DLD1 (cell line): ENCODE measurements around the gene DOCK2.

Source experiments
- in situ Hi-C: cut with HindIII; loops from 2 replicates; pipeline ENCODE4 v1.10.0; 2017; ENCODE audit warnings: low sequenced_read_pairs

The DOCK2 gene

DNA sequence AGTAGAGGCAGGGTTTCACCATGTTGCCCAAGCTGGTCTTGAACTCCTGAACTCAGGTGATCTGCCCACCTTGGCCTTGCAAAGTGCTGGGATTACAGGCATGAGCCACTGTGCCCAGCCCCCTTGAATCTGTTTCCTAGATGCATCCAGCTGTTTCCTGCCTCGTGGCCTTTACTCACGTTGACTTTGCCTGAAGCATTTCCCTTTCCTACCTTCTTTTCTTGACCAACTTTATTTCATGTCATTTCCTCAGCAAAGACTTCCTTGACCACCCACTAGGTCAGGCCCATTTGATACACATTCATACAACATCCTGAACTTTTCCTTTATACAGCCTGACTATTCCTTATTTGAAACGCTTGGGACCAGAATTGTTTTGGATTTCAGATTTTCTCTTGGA, 51.0 kb downstream of the DOCK2 start:
- in situ Hi-C loops = no loop called here

- in situ Hi-C loops = no loop called here
Observed at GRCh38 chr5:169691471-169691870, 54.4 kb downstream of the DOCK2 start.

DNA sequence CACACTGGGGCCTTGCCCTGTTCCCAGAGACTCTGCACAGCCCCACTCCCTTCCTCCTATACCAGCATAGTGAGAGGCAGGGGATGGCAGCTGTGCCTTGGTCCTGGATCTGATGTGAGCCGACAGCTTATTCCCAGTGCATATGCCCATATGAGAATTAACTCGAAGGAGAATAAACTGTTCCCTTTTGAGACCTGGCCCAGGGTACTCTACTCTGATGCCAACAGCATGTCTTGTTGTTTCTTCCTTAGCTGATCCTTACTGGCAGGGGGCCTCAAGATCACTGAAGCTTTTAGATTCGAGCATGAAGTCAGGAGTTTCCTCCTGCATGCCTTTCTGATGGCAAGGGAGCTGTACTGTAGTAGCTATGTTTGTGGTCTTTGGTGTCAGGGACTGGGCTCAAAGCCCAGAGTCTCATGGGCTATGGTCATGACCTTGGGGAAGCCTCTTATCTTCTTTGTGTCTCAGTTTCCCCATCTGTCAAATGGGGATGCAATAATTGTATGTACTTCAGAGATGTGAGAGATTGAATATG, 57.1 kb downstream of the DOCK2 start:
- in situ Hi-C loops = no loop called here

- in situ Hi-C loops = no loop called here
Observed at GRCh38 chr5:169695025-169695625, 58.0 kb downstream of the DOCK2 start.

- in situ Hi-C loops = no loop called here
Observed at GRCh38 chr5:169695919-169696490, 58.9 kb downstream of the DOCK2 start.

DNA sequence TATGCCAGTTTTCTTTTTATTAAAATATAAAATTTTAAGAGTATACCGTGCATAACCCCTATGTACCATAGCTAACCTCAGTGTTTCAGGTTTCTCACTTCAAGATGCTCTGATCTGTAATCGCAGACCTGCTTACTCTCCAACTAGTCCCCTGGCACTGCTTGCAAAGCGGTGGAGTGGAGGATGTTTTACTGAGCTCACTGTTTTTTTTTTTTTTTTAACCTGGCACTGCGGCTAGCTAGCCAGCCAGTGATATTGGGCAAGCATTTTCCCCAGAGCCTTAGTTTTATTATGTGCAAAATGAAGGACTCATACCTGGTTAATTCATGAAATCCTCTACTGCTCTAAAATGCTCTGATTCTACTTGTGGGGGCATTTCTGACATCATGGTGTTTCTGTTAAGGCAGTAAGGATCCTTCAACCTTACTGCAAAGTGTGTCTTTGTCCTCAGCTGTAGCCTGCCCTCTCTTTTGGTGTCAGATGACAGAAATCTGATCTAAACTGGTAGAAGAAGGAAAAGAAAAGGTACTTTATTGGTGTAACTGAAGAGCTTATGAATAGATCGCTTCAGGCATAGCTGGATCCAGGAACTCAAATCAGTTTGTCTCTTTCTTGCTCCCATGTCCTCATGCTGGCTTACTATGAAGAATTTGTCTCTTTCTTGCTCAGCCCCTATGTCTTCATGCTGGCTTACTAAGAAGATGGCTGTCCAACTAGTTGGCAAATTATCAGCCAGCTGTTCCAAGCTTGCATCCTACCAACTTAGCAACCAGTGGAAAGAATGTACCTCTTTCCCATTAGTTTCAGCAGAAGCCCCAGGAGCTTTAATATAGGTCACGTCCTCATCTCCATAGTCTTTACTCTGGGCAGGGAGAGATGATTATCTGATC, 59.8 kb downstream of the DOCK2 start:
- in situ Hi-C loops = no loop called here

DNA sequence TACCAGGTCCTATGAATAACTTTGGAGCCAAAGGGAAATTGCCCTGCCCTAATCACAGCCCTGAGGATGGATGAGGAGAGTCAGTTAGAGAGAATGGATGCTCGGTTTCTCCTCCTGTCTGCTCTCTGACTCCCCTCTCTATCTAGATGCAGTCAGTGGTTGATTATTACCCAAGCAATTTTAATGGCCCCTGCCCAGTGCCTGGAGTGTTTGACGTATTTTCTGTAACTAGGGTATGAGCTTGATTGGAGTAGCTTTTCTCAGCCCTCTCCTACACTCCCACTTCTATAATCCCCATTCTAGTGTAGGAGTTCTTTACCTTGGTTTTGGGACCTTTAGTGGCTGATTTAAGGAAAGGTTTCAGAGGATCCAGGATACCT, 60.4 kb downstream of the DOCK2 start:
- in situ Hi-C loops = no loop called here

- in situ Hi-C loops = no loop called here
Observed at GRCh38 chr5:169697976-169698375, 60.9 kb downstream of the DOCK2 start.

GRCh38 chr5:169700611-169701010, 63.5 kb downstream of the DOCK2 start:
- in situ Hi-C loops = no loop called here

DNA sequence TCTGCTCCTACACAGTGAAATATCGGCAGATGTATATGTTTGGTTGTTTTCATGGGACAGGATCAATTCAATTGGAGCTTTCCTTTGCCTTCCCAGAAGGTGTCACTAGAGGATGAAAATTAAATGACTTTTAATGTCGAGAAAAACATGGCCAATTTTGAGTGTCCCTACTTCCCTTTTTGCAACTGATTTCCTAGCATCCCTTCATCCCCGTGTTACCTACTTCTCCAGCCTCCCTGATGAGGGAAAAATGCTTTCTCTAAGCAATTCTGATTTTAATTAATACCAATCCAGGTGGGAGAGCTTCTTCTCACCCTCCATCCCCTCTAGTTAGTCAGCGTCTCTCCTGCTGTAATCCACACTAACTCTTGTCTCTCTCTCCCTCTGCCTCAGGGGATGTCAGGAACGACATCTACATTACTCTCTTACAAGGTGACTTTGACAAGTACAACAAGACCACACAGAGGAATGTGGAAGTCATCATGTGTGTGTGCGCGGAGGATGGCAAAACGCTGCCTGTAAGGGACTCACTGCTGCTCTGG, 64.9 kb downstream of the DOCK2 start:
- in situ Hi-C loops = no loop called here

DNA sequence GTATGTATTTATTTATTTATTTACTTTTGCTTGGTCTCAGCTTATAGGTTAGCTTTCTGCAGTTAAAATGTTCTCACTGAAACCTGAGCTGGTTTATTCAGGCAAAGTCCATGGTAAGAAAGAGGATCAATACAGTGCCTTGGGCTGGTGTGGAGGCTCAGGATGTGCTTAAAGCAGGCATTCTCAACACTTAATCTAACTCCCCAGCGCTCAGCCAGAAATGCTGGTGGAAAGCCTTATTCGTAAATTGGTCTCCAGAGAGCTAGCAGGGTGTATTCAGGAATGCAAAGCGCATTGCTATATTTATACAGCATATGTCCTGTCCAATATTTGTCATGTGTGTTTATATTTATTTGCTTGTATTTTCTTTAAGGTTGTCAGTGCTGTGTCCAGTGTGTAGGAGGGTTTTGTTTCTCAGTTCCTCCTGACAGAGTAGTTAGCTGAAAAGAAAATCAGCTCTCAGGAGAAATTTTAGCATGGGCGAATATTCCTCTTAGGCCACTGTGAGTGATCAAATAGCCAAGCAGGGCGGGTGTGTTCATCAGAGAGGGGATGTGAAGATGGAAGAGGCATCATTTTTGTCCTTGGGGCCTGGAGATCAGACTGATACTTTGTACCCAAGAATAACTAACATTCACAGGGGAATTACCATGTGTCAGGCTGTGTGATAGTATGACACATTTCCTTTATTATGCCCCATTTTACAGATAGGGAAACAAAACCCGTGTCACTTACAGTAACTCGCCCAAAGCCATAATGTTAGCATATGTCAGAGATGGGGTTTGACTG, 65.8 kb downstream of the DOCK2 start:
- in situ Hi-C loops = no loop called here

- in situ Hi-C loops = no loop called here
Observed at GRCh38 chr5:169703813-169704212, 66.7 kb downstream of the DOCK2 start.

DNA sequence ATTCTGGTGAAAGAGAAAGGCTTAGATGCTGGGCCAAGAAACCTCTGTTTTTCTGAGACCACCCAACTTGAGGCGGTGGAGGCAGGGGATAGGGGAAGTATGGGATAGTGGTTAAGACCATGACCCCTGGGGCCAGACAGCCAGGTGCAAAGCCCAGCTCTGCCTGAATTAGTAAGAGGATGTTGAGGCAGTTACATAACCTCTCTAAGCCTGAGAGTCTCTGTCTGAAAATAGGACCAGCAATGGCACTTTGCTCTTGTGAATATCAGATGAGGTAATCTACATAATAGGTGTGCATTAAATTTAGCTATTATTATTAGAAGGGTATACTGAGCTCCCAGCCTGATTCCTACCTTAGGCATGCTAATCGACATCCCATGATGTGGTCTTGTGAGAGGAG, 68.2 kb downstream of the DOCK2 start:
- in situ Hi-C loops = no loop called here

- in situ Hi-C loops = no loop called here
Observed at GRCh38 chr5:169706071-169706470, 69.0 kb downstream of the DOCK2 start.

DNA sequence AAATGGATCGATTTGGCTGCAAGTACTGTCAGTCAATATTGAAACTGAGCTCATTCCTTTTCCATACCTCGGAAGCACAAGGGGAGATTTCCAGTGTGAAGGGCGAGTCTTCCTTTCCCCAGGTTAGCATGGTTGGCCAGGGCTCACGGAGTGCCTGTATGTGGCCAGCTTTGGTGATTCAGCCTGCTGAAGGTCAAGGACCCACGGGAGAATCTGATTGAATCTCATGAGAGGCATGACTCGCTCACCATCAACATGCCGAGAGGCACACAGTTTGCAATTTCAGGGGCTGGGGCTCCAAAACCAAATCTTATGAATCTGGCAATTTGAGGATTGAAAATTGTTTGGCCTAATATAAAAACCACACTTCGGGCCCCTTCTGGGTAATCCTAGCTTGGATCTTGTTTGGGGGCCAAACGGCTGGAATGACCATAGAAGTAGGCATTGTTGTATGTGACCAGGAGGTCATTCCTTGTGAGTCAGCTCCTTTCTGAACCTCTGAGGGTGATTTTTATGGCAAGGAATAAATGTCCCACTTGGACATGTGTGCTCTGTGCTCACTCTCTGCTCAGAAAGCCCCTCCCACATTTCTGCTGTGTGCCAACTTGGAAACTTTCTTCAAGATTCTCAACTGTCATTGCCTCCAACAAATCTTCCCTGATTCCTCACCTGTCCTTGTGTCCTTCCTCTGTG, 69.8 kb downstream of the DOCK2 start:
- in situ Hi-C loops = no loop called here

GRCh38 chr5:169707686-169708085, 70.6 kb downstream of the DOCK2 start:
- in situ Hi-C loops = no loop called here

DNA sequence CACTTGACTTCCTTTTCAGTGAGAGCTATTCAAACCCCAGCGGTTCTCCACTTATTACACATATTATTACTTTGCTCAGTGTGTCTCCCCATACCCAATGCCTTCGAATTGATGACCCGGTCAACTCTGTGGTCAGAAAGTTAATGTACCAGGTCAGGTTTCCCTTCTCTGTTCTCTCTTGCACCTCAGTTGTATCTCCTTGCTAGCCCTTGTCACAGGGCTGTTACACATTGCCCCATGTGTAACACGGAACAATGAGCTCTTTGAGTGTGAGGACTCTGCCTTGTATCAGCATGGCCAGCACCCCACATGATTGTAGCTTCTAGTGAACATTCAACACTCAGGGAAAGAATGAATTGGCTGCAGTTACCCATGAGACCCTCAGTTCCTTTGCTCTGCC, 73.6 kb downstream of the DOCK2 start:
- in situ Hi-C loops = no loop called here

DNA sequence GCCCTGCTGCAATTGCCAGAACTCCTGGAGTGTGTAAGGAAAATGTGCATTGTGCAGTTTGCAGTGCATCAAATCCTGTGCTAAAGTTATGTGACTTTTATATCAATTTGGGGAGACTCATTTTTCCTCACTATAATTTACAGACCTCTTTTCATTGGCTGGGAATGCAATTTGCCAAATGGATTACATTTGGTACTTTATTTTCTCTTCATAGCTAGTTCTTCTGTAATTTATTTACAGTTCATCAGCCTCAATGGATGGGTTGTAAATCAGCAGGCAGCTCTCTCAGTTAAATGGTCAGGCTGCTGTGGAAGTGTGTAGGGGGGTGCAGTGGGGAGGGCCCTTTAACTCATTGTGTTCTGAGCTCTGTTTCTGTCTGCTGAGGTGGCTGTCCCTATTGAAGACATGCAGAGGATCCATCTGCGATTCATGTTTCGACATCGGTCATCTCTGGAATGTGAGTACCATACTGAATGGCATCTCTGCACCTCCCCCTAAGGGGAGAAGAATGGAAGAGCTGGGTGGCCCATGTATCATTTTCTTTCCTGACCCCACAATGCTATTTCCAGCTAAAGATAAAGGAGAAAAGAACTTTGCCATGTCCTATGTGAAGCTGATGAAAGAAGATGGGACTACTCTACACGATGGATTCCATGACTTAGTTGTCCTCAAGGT, 74.6 kb downstream of the DOCK2 start:
- in situ Hi-C loops = no loop called here

GRCh38 chr5:169712428-169712827, 75.4 kb downstream of the DOCK2 start:
- in situ Hi-C loops = no loop called here

DNA sequence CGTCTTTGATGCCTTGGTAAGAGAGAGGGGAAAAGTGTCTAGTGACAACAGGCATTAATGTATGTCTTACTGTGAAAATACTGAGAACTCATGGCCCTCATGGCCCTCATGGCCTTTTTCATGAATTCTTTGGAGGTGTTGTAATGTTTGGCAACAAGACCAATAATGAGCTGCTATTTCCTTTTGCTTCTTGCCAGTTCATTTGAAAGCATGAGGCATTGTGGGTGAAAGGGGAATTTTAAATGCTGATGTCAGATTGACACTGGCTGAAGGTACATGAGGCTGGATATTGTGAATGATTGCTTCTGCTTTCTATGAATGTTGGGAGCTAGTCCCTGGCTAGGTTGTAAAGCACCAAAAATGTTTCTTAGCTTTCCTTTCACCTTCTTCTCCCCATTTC, 79.2 kb downstream of the DOCK2 start:
- in situ Hi-C loops = no loop called here
